Thoracic aorta (tissue), 2 donors: ENCODE results near the gene PODXL2. TPM values are rescaled to one million over a fixed set of nuclear protein-coding genes. Genes with fewer than 3 reads are reported as not detected.

ENCODE experiments used
- ATAC-seq: fragments of 150-250 bp; one replicate; pipeline ENCODE4 v1.8.0; 2017; ENCODE audit warnings: low read depth; ENCODE audit not compliant: insufficient number of reproducible peaks, low FRiP score
- DNase-seq: peaks from one replicate; pipeline ENCODE4 v3.0.0-alpha.2; 2020; ENCODE audit warnings: low spot score
- H3K27ac ChIP-seq, 2 donors: fragments of 200-600 bp; sonication (generic); 1 replicate in 1 of 2; 2 replicates in 1 of 2; pipeline ENCODE4 v1.5.1; 2016; ENCODE audit warnings: mild to moderate bottlenecking in 2 of 2, moderate library complexity in 2 of 2
- H3K27me3 ChIP-seq: fragments of 200-600 bp; sonication (generic); replicated peaks from 2 replicates; pipeline ENCODE4 v1.6.0; 2016; ENCODE audit warnings: mild to moderate bottlenecking; ENCODE audit not compliant: insufficient read depth
- H3K36me3 ChIP-seq: fragments of 200-600 bp; sonication (generic); one replicate; pipeline ENCODE4 v1.5.1; 2016
- H3K4me1 ChIP-seq, 2 donors: fragments of 200-600 bp; sonication (generic); 1 replicate in 1 of 2; 2 replicates in 1 of 2; pipeline versions ENCODE4 v1.5.1 to v1.6.0; 2016; ENCODE audit warnings: low read depth in 2 of 2, mild to moderate bottlenecking in 1 of 2; ENCODE audit not compliant: control insufficient read depth in 1 of 2
- H3K4me3 ChIP-seq: fragments of 200-600 bp; sonication (generic); 2 replicates; pipeline ENCODE4 v1.5.1; 2016; ENCODE audit warnings: mild to moderate bottlenecking
- H3K9me3 ChIP-seq: fragments of 200-600 bp; sonication (generic); 2 replicates; pipeline ENCODE4 v1.5.1; 2016
- total RNA-seq, 2 donors: library from RNA; depleted of rRNA; stranded (reverse); fragments of >200 nt; gene quantifications; one replicate each; pipeline versions ENCODE4 v1.1.0 to v1.2.3, GENCODE V29; 2016
- TF ChIP-seq, protein P1 (sequence below): fragments of 200-600 bp; sonication (generic); IDR thresholded peaks from one replicate; pipeline ENCODE4 v1.5.1; 2019; ENCODE audit warnings: antibody characterized with exemption

Gene PODXL2
- total RNA-seq, 2 donors from 2014 or later = 2.8 to 7.8 TPM

- Histone ChIP-seq H3K4me1 (peaks cover 11 to 15% of the 10 kb centered on the region in 2 donors), H3K36me3 (no peaks in the 10 kb centered on the region), H3K9me3 (no peaks in the 10 kb centered on the region), H3K27me3 (no peaks in the 10 kb centered on the region), H3K27ac (no peak overlapping the region), H3K4me3 (no peak overlapping the region)
- ATAC-seq = no peak
- TF ChIP-seq, protein P1, sequence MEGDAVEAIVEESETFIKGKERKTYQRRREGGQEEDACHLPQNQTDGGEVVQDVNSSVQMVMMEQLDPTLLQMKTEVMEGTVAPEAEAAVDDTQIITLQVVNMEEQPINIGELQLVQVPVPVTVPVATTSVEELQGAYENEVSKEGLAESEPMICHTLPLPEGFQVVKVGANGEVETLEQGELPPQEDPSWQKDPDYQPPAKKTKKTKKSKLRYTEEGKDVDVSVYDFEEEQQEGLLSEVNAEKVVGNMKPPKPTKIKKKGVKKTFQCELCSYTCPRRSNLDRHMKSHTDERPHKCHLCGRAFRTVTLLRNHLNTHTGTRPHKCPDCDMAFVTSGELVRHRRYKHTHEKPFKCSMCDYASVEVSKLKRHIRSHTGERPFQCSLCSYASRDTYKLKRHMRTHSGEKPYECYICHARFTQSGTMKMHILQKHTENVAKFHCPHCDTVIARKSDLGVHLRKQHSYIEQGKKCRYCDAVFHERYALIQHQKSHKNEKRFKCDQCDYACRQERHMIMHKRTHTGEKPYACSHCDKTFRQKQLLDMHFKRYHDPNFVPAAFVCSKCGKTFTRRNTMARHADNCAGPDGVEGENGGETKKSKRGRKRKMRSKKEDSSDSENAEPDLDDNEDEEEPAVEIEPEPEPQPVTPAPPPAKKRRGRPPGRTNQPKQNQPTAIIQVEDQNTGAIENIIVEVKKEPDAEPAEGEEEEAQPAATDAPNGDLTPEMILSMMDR = no peak
- DNase-seq = no peak
These were observed 15.6 kb upstream of the PODXL2 start for GRCh38 chr3:127613406-127613805.

DNA sequence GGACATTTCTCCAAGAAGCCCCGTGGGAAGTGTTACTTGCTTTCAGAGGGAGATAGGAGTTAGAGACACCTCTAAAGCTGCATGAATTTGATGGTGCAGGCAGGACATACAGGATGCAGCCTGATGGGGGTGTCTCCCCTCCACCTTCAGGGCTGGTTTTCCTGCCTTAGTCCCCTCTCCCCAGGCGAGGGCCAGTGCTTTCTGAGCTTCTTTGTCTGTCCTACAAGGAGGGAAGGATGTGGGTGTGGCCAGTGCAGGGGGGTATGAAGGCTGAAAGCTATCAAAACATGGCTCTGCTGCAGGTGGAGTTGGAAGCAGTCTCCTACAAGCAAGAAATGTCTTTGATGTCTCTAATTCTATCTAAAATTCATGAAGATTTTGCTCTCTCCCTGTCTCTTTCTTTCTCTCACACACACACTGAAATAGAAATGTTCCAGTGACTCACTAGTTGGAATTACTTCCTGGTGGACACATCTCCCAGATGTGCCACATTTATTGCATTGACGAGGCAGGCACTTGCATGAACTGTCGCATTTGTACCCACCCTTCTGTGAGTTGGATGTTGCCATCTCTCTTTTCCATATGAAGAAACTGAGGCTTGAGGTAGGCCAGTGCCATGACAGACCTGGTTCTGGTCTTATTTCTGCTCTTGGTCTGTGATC lies 13.9 kb upstream of the PODXL2 start:
- Histone ChIP-seq H3K36me3 (no peaks in the 10 kb centered on the region), H3K4me1 (peaks cover 11 to 15% of the 10 kb centered on the region in 2 donors), H3K27me3 (no peaks in the 10 kb centered on the region), H3K27ac (no peak overlapping the region), H3K9me3 (no peaks in the 10 kb centered on the region), H3K4me3 (no peak overlapping the region)
- TF ChIP-seq, protein P1 = no peak
- ATAC-seq (no peak), DNase-seq (no peak)

GRCh38 chr3:127615631-127616305 lies 13.2 kb upstream of the PODXL2 start:
- Histone ChIP-seq H3K4me1 (peaks cover 11 to 15% of the 10 kb centered on the region in 2 donors), H3K9me3 (no peaks in the 10 kb centered on the region), H3K36me3 (no peaks in the 10 kb centered on the region), H3K27ac (no peak overlapping the region), H3K27me3 (no peaks in the 10 kb centered on the region), H3K4me3 (no peak overlapping the region)
- DNase-seq (no peak), ATAC-seq (no peak)
- TF ChIP-seq, protein P1 = no peak

GRCh38 chr3:127616836-127617605 lies 12.0 kb upstream of the PODXL2 start:
- TF ChIP-seq, protein P1 = no peak
- no peak overlapping the region for H3K4me3 ChIP-seq
- peaks cover 11 to 15% of the 10 kb centered on the region in 2 donors for H3K4me1 ChIP-seq
- H3K27ac ChIP-seq = no peak overlapping the region
- DNase-seq (no peak), ATAC-seq (no peak)
- H3K9me3 ChIP-seq = no peaks in the 10 kb centered on the region
- no peaks in the 10 kb centered on the region for H3K36me3 ChIP-seq
- no peaks in the 10 kb centered on the region for H3K27me3 ChIP-seq

DNA sequence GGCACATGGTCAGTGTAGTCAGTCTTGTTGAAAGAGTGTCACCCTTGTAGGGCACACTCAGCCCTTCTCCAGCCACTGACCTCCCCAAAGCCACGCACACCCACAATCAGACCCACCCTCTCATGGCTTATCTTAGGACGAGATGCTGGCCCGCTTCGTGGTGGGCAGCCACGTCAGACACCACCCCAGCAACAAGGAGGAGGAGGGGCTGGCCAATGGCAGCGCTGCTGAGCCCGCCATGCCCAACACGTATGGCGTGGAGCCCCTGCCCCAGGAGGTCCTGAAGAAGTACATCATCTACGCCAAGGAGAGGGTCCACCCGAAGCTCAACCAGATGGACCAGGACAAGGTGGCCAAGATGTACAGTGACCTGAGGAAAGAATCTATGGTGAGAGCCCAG lies 10.1 kb upstream of the PODXL2 start:
- Histone ChIP-seq H3K4me3 (no peak overlapping the region), H3K36me3 (no peaks in the 10 kb centered on the region), H3K9me3 (no peaks in the 10 kb centered on the region), H3K27ac (no peak overlapping the region), H3K27me3 (no peaks in the 10 kb centered on the region), H3K4me1 (peaks cover 0 to under 1% of the 10 kb centered on the region in 2 donors)
- ATAC-seq (no peak), DNase-seq (no peak)
- TF ChIP-seq, protein P1 = no peak
